Right ventricle myocardium inferior (tissue), 1 donor: ENCODE measurements around the gene KCNJ11. TPM values are rescaled to one million over a fixed set of nuclear protein-coding genes. Genes with fewer than 3 reads are reported as not detected.

Source experiments
- ATAC-seq: fragments of 200-7000 bp; cut with Tn5 transposase; one replicate; pipeline ENCODE4 v1.9.1; 2020; ENCODE audit warnings: mild to moderate bottlenecking, moderate library complexity
- DNase-seq: peaks from one replicate; pipeline ENCODE4 v3.0.0; 2021; ENCODE audit errors: missing footprints
- intact Hi-C: fragments of 100-400 bp; cut with DNase I; formaldehyde crosslinking; loops from one replicate; pipeline ENCODE4 v1.11.0; 2022
- total RNA-seq: library from RNA; stranded (reverse); fragmentation: NEBNext Ultra II Directional; extraction: Animal tissue kit (Norgen Biotek cat#: 25700); gene quantifications from one replicate; pipeline ENCODE4 v1.2.1, GENCODE V29; 2021
- donor health status: DM: no; HTN: yes; CAD: no; lungs with severe emphysema.

Gene KCNJ11
- total RNA-seq, 1 donor from 2014 or later: 23.5 TPM

DNA sequence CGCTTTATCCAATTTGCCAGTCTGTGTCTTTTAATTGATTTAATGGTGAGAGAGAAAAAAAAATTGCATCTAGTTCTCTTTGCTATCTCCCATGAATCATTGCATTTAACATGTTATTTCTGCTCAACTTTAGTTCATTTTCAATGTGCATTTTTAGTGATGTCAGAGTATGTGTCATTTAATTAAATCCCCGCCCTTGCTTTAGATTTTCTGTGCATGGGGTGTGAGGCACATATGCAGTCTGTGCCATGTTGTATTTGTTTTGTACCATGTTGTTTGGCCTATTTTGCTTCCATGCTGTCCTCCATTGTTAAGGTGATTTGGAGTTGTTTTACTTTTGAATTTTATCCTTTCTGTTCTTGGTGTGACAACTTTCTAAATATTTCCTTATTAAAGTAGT is 45.2 kb downstream of the KCNJ11 start:
- ATAC-seq (no peak), DNase-seq (no peak)
- intact Hi-C loops: no loop called here

Other genes with a start within 250 kb of the KCNJ11 start
- gene PIK3C2A, start 180.7 kb downstream of the KCNJ11 start, total RNA-seq: 29.9 TPM
- 111 TPM for gene NUCB2, start 111.9 kb downstream of the KCNJ11 start, total RNA-seq
- gene NCR3LG1, start 36.9 kb downstream of the KCNJ11 start, total RNA-seq: 0.73 TPM
- 1.1 TPM for gene ABCC8, start 88.2 kb upstream of the KCNJ11 start, total RNA-seq
- not detected for gene USH1C, start 155.8 kb upstream of the KCNJ11 start, total RNA-seq
- gene OTOG, start 158.6 kb upstream of the KCNJ11 start, total RNA-seq: not detected